Activated naive CD4-positive, alpha-beta T cell treated with anti-CD3 and anti-CD28 coated beads, Interleukin-2, amount 50 U/mL, for 16 hours (primary cell): ENCODE results near the gene SPSB2.

Experiments
- DNase-seq: peaks from one replicate; pipeline ENCODE4 v3.0.0-alpha.2; 2020

Gene SPSB2

GRCh38 chr12:6829536-6830220 lies 43.4 kb downstream of the SPSB2 start:
- no peak for DNase-seq

- peak; percentile 56 for DNase-seq
Measured at GRCh38 chr12:6828781-6829535, 44.1 kb downstream of the SPSB2 start.

- DNase-seq, result no peak
Measured at GRCh38 chr12:6827982-6828780, 44.9 kb downstream of the SPSB2 start, which contains the start of gene P3H3. P3H3 (plus strand) TSS chr12:6828407; CDS start chr12:6828441, 34 bp downstream.

GRCh38 chr12:6827437-6827911 lies 45.6 kb downstream of the SPSB2 start:
- peak; percentile 55 for DNase-seq

- no peak for DNase-seq
Measured at GRCh38 chr12:6826734-6827436, 46.2 kb downstream of the SPSB2 start.

GRCh38 chr12:6826125-6826733 lies 46.9 kb downstream of the SPSB2 start:
- no peak for DNase-seq

GRCh38 chr12:6825398-6826124 lies 47.5 kb downstream of the SPSB2 start:
- DNase-seq, result peak; percentile 80

- DNase-seq, result no peak
Measured at GRCh38 chr12:6824901-6825381, 48.2 kb downstream of the SPSB2 start.

- no peak for DNase-seq
Measured at GRCh38 chr12:6824085-6824775, 48.9 kb downstream of the SPSB2 start.

- DNase-seq, result no peak
Measured at GRCh38 chr12:6823182-6824084, 49.7 kb downstream of the SPSB2 start.

GRCh38 chr12:6822426-6823135 lies 50.5 kb downstream of the SPSB2 start:
- no peak for DNase-seq

- DNase-seq, result no peak
Measured at GRCh38 chr12:6821591-6822425, 51.3 kb downstream of the SPSB2 start, which contains the start of gene GPR162. GPR162 (plus strand) TSS chr12:6821821; CDS start chr12:6823899, 2,078 bp downstream.
